ENCODE data around the gene SLC9C1. TPM values are rescaled to one million over a fixed set of nuclear protein-coding genes. Genes with fewer than 3 reads are reported as not detected.
"Not testable (repeated sequence)": the region's sequence is repeated elsewhere in the genome, so short reads cannot be mapped to it uniquely, and the experiment has no call there.

The SLC9C1 gene
- total and polyA plus RNA-seq, 2 of the 4 experiments (the other 2 are of a cell fraction) = not detected

GRCh38 chr3:112187300-112187699 lies 106.7 kb downstream of the SLC9C1 start:
- Histone ChIP-seq H3K4me3 (ENCODE audit: insufficient read depth, low read depth, low read length) (no peak overlapping the region), H3K27me3 (ENCODE audit: control insufficient read depth, insufficient read depth, low read length) (no peaks in the 10 kb centered on the region), H4K5ac (ENCODE audit: low read depth, low read length) (no peak overlapping the region), H2AFZ (replicated peaks; ENCODE audit: low read length, poor library complexity) (no peak overlapping the region), H3K14ac (replicated peaks; ENCODE audit: low read depth, low read length) (no peak overlapping the region), H3K4me1 (ENCODE audit: control insufficient read depth, insufficient read depth, low read length) (no peaks in the 10 kb centered on the region), H4K8ac (ENCODE audit: low read depth in 2 of 2, low read length in 2 of 2) (no peak overlapping the region), H3K9ac (ENCODE audit: low read depth, low read length) (no peak overlapping the region), H3K56ac (ENCODE audit: extremely low read depth, insufficient read depth, low read length) (no peak overlapping the region), H2AK9ac (replicated peaks; ENCODE audit: low read depth, low read length, poor library complexity) (no peak overlapping the region), H2AK5ac (ENCODE audit: low read depth, low read length) (no peak overlapping the region), H4K20me1 (ENCODE audit: insufficient read depth, low read length) (no peaks in the 10 kb centered on the region), H3K4me2 (ENCODE audit: low read depth, low read length) (no peak overlapping the region), H3K18ac (ENCODE audit: low read depth, low read length) (no peak overlapping the region), H3K23ac (ENCODE audit: low read depth, low read length) (no peak overlapping the region), H3K9me1 (ENCODE audit: insufficient read depth, low read length) (no peaks in the 10 kb centered on the region), H3K27ac (ENCODE audit: insufficient read depth, low read length) (no peak overlapping the region), H3K36me3 (ENCODE audit: control insufficient read depth, insufficient read depth, low read length) (no peaks in the 10 kb centered on the region), H2BK120ac (ENCODE audit: low read depth, low read length) (no peak overlapping the region), H3K4ac (ENCODE audit: low read depth, low read length) (no peak overlapping the region), H2BK5ac (ENCODE audit: low read depth, low read length, poor library complexity, severe bottlenecking) (no peak overlapping the region), H3K9me3 (ENCODE audit: control insufficient read depth, insufficient read depth, low read length) (no peaks in the 10 kb centered on the region), H2BK15ac (ENCODE audit: low read depth, low read length) (no peak overlapping the region), H3K79me1 (ENCODE audit: low read depth in 1 of 2, low read length in 2 of 2) (no peaks in the 10 kb centered on the region), H4K91ac (ENCODE audit: insufficient read depth, low read depth, low read length) (no peak overlapping the region), H2BK20ac (ENCODE audit: low read depth, low read length) (no peak overlapping the region)
- ChIA-PET POLR2A (ENCODE audit: unreplicated experiment) (no interaction called here), CTCF (no interaction called here)
- intact Hi-C loops (cut with micrococcal nuclease) = no loop called here
- ATAC-seq (ENCODE audit: low read depth) (no peak), DNase-seq (no peak)
- TF ChIP-seq RFX5 (IDR thresholded peaks at IDR 0.05; ENCODE audit: low read depth, low read length) = no peak
- TF ChIP-seq MAFK (IDR thresholded peaks at IDR 0.05; ENCODE audit: low read depth, low read length) = 0 out of 2 replicates have a peak, but pooled peaks have one; percentile 26
- no peak for TF ChIP-seq RAD21 (IDR thresholded peaks at IDR 0.05; ENCODE audit: low read length)
- TF ChIP-seq SMC3 (IDR thresholded peaks at IDR 0.05; ENCODE audit: low read depth, low read length) = no peak
- no CpG with 5 or more reads among the region's 1 CpG for WGBS, 2 experiments (ENCODE audit: extremely low coverage in 2 of 2, insufficient read length in 1 of 2)
- BruUV-seq (replicated peaks) = no TSS peak
- dilution Hi-C loops (cut with HindIII; ENCODE audit: low sequenced_read_pairs, unreplicated experiment) = no loop called here
- in situ Hi-C loops (cut with MboI; ENCODE audit: low sequenced_read_pairs) = no loop called here

- H3K9me1 ChIP-seq (ENCODE audit: insufficient read depth, low read length); H2AK9ac ChIP-seq (replicated peaks; ENCODE audit: low read depth, low read length, poor library complexity); H2BK20ac ChIP-seq (ENCODE audit: low read depth, low read length); H3K9me3 ChIP-seq (ENCODE audit: control insufficient read depth, insufficient read depth, low read length); H2AK5ac ChIP-seq (ENCODE audit: low read depth, low read length); H3K4me1 ChIP-seq (ENCODE audit: control insufficient read depth, insufficient read depth, low read length); H3K36me3 ChIP-seq (ENCODE audit: control insufficient read depth, insufficient read depth, low read length); BruUV-seq (replicated peaks); H3K4ac ChIP-seq (ENCODE audit: low read depth, low read length); CTCF ChIA-PET; H2AFZ ChIP-seq (replicated peaks; ENCODE audit: low read length, poor library complexity); intact Hi-C loops (cut with micrococcal nuclease); H3K27ac ChIP-seq (ENCODE audit: insufficient read depth, low read length); H3K18ac ChIP-seq (ENCODE audit: low read depth, low read length); H3K23ac ChIP-seq (ENCODE audit: low read depth, low read length); H3K9ac ChIP-seq (ENCODE audit: low read depth, low read length); H3K56ac ChIP-seq (ENCODE audit: extremely low read depth, insufficient read depth, low read length); H4K20me1 ChIP-seq (ENCODE audit: insufficient read depth, low read length); H3K27me3 ChIP-seq (ENCODE audit: control insufficient read depth, insufficient read depth, low read length); H4K91ac ChIP-seq (ENCODE audit: insufficient read depth, low read depth, low read length); H2BK5ac ChIP-seq (ENCODE audit: low read depth, low read length, poor library complexity, severe bottlenecking); H3K4me2 ChIP-seq (ENCODE audit: low read depth, low read length); DNase-seq; H3K4me3 ChIP-seq (ENCODE audit: insufficient read depth, low read depth, low read length); H3K14ac ChIP-seq (replicated peaks; ENCODE audit: low read depth, low read length); H2BK120ac ChIP-seq (ENCODE audit: low read depth, low read length); in situ Hi-C loops (cut with MboI; ENCODE audit: low sequenced_read_pairs); H3K79me1 ChIP-seq (ENCODE audit: low read depth in 1 of 2, low read length in 2 of 2); H4K8ac ChIP-seq (ENCODE audit: low read depth in 2 of 2, low read length in 2 of 2); H4K5ac ChIP-seq (ENCODE audit: low read depth, low read length); POLR2A ChIA-PET (ENCODE audit: unreplicated experiment); dilution Hi-C loops (cut with HindIII; ENCODE audit: low sequenced_read_pairs, unreplicated experiment); H2BK15ac ChIP-seq (ENCODE audit: low read depth, low read length): not testable (repeated sequence)
- peak; percentile 61 for ATAC-seq (ENCODE audit: low read depth)
- WGBS, 2 experiments (ENCODE audit: extremely low coverage in 2 of 2, insufficient read length in 1 of 2) = no CpG with 5 or more reads among the region's 42 CpGs
These were observed 108.5 kb downstream of the SLC9C1 start for GRCh38 chr3:112185423-112186035.

All from IMR-90 (cell line).